Coronary artery (tissue), 2 donors: Measurements from ENCODE around the gene GRK6.

Source experiments
- DNase-seq: peaks from one replicate; pipeline ENCODE4 v3.0.0-alpha.2; 2017; ENCODE audit warnings: low spot score
- H3K27ac ChIP-seq, 2 donors: fragments of 200-600 bp; sonication (generic); one replicate each; pipeline ENCODE4 v1.5.1; 2016 to 2019
- H3K4me3 ChIP-seq: fragments of 200-600 bp; sonication (generic); 2 replicates; pipeline ENCODE4 v1.5.1; 2016; ENCODE audit warnings: mild to moderate bottlenecking, moderate library complexity
- CTCF ChIP-seq: fragments of 200-600 bp; sonication (generic); IDR thresholded peaks from one replicate; pipeline ENCODE4 v1.5.1; 2019; ENCODE audit warnings: antibody characterized with exemption

Gene GRK6

GRCh38 chr5:177443144-177443983, 16.9 kb downstream of the GRK6 start:
- TF ChIP-seq CTCF, result no peak
- Histone ChIP-seq H3K4me3 (no peak overlapping the region), H3K27ac (no peak overlapping the region)
- DNase-seq, result no peak

GRCh38 chr5:177444106-177445051, 17.9 kb downstream of the GRK6 start:
- TF ChIP-seq CTCF, result no peak
- H3K27ac ChIP-seq, result no peak overlapping the region
- no peak for DNase-seq

GRCh38 chr5:177445052-177445916, 18.8 kb downstream of the GRK6 start:
- no peak overlapping the region for H3K27ac ChIP-seq
- TF ChIP-seq CTCF, result no peak
- no peak for DNase-seq
- no peak overlapping the region for H3K4me3 ChIP-seq

More at GRCh38 chr5:177444106-177445051, 17.9 kb downstream of the GRK6 start:
- H3K4me3 ChIP-seq, result no peak overlapping the region

GRCh38 chr5:177445917-177446199, 19.4 kb downstream of the GRK6 start:
- Histone ChIP-seq H3K4me3 (peak overlapping the region; percentile 88), H3K27ac (no peak overlapping the region)
- no peak for TF ChIP-seq CTCF
- no peak for DNase-seq

GRCh38 chr5:177446200-177447065, 20.0 kb downstream of the GRK6 start, which contains the start of gene PRR7:
PRR7 (plus strand) TSS chr5:177446814; CDS start chr5:177455068, 8,254 bp downstream.
- Histone ChIP-seq H3K4me3 (peak within 1 kb of the TSS; percentile 88), H3K27ac (no peak within 1 kb of the TSS)
- DNase-seq, result no peak
- no peak for TF ChIP-seq CTCF

- TF ChIP-seq CTCF, result no peak
These were observed 20.7 kb downstream of the GRK6 start for GRCh38 chr5:177447066-177447610.

More at GRCh38 chr5:177447066-177447610, 20.7 kb downstream of the GRK6 start:
- H3K27ac ChIP-seq, result no peak overlapping the region
- peak overlapping the region; percentile 88 for H3K4me3 ChIP-seq
- DNase-seq, result no peak
